Neural progenitor cell (in vitro differentiated cells): Measurements from ENCODE around the gene GPR162. TPM values are rescaled to one million over a fixed set of nuclear protein-coding genes. Genes with fewer than 3 reads are reported as not detected.

Source experiments
- DNase-seq: peaks from one replicate; pipeline ENCODE4 v3.0.0-alpha.2; 2016; ENCODE audit warnings: low spot score
- H2AFZ ChIP-seq: fragments of 200-600 bp; sonication (generic); replicated peaks from 2 replicates; pipeline ENCODE4 v1.6.1; 2016; ENCODE audit warnings: antibody characterized with exemption
- H3F3A ChIP-seq: fragments of 200-600 bp; sonication (generic); 2 replicates; pipeline ENCODE4 v1.6.1; 2016; ENCODE audit warnings: antibody characterized with exemption, low read depth
- H3K27ac ChIP-seq: fragments of 200-600 bp; sonication (generic); 2 replicates; pipeline ENCODE4 v1.5.1; 2016; ENCODE audit warnings: mild to moderate bottlenecking
- H3K27me3 ChIP-seq: fragments of 200-600 bp; sonication (generic); 2 replicates; pipeline ENCODE4 v1.6.1; 2016; ENCODE audit warnings: mild to moderate bottlenecking, moderate library complexity
- H3K36me3 ChIP-seq: fragments of 200-600 bp; sonication (generic); 2 replicates; pipeline ENCODE4 v1.5.1; 2016
- H3K4me1 ChIP-seq: fragments of 200-600 bp; sonication (generic); 2 replicates; pipeline ENCODE4 v1.6.1; 2016; ENCODE audit warnings: mixed run types
- H3K4me2 ChIP-seq: fragments of 200-600 bp; sonication (generic); 2 replicates; pipeline ENCODE4 v1.6.1; 2016
- H3K4me3 ChIP-seq: fragments of 200-600 bp; sonication (generic); 2 replicates; pipeline ENCODE4 v1.5.1; 2016
- H3K79me2 ChIP-seq: fragments of 200-600 bp; sonication (generic); 2 replicates; pipeline ENCODE4 v1.6.1; 2016; ENCODE audit warnings: low read depth
- H3K9ac ChIP-seq: fragments of 200-600 bp; sonication (generic); 2 replicates; pipeline ENCODE4 v1.6.1; 2016
- H3K9me3 ChIP-seq: fragments of 200-600 bp; sonication (generic); 2 replicates; pipeline ENCODE4 v1.5.1; 2016; ENCODE audit warnings: low read depth
- H4K20me1 ChIP-seq: fragments of 200-600 bp; sonication (generic); 2 replicates; pipeline ENCODE4 v1.6.1; 2016; ENCODE audit warnings: low read depth
- H3K27ac Mint-ChIP-seq: 3 replicates; pipeline ENCODE4 v1.8.0; 2021; ENCODE audit warnings: mixed read lengths
- H3K27me3 Mint-ChIP-seq: 2 replicates; pipeline ENCODE4 v1.8.0; 2022; ENCODE audit warnings: low read depth, mild to moderate bottlenecking, inconsistent platforms, moderate library complexity, mixed read lengths; ENCODE audit not compliant: insufficient read depth
- H3K36me3 Mint-ChIP-seq: 3 replicates; pipeline ENCODE4 v1.8.0; 2021; ENCODE audit warnings: mixed read lengths
- H3K4me1 Mint-ChIP-seq: 3 replicates; pipeline ENCODE4 v1.8.0; 2021; ENCODE audit warnings: mixed read lengths
- H3K4me3 Mint-ChIP-seq: 3 replicates; pipeline ENCODE4 v1.8.0; 2021; ENCODE audit warnings: mild to moderate bottlenecking, moderate library complexity, mixed read lengths
- H3K9me3 Mint-ChIP-seq: 3 replicates; pipeline ENCODE4 v1.8.0; 2020; ENCODE audit warnings: mixed read lengths
- EZH2 ChIP-seq: fragments of 200-600 bp; sonication (generic); IDR thresholded peaks from 2 replicates; pipeline ENCODE4 v1.6.1; 2017; ENCODE audit warnings: antibody characterized with exemption, mild to moderate bottlenecking, moderate library complexity
- EZH2phosphoT487 ChIP-seq: fragments of 200-600 bp; sonication (generic); IDR thresholded peaks from 2 replicates; pipeline ENCODE4 v1.6.1; 2017; ENCODE audit warnings: antibody characterized with exemption
- total RNA-seq: library from RNA; depleted of rRNA; stranded (reverse); fragments of >200 nt; gene quantifications from 2 replicates; pipeline ENCODE4 v1.2.3, GENCODE V29; 2015; ENCODE audit warnings: low replicate concordance
- TF ChIP-seq, protein P1 (sequence below): fragments of 200-600 bp; sonication (generic); IDR thresholded peaks from 2 replicates; pipeline ENCODE4 v1.5.1; 2017; ENCODE audit warnings: antibody characterized with exemption, mild to moderate bottlenecking

The GPR162 gene
- total RNA-seq, 1 donor from 2014 or later: 10.0 TPM

DNA sequence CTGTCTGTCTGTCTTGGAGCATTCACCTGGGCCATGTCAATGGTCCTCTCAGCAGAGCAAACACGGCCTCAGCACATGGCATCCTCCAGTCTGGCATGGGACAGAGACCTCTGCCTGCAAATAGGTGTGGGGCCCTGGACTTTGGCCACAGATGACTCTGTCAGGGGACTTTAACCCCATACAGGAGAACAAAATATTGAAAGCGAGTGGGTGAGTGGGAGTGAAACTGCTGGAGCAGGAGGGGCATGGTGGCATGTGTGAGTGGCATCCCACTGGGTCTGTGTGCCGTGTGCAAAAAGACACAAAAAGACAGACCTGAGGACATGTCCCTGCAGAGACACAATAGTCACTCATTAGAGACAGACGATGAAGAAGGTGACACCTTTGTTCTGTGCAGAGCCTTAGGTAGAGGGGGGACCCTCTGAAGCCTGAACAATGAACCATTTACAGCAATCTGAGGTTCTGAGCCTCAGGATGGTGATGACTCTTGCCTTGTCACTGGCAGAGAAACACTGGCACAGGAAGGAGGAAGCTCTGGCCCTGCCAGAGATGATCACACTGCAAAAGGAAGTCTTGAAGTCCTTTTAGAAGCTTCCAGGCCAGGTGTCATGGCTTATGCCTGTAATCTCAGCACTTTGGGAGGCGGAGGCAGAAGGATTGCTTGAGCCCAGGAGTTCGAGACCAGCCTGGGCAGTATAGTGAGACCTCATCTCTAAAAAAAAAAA lies 41.8 kb upstream of the GPR162 start:
- H3K27me3 Mint-ChIP-seq: peaks cover 19% of the 10 kb centered on the region
- H3K9ac ChIP-seq: no peak overlapping the region
- H3K27ac Mint-ChIP-seq: peak overlapping the region; percentile 98

DNA sequence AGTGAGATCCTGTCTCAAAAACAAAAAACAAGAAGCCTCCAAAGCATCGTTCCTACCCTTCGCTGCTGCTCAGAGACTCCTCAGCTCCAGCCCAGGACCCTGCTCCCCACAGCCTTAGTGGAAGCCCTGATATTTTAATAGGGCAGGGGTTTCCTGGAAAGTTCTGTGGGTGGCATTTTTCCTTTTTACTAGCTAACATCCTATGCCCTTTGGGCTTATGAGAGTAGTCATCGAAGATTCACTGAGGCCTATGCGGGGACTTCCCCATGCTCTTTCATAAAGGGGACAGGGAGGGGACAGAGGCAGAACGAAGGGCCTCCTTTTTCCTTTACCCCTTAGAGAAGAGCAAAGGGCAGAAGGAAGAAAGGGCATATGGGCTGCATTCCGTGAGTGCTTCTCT lies 41.0 kb upstream of the GPR162 start:
- Histone ChIP-seq H4K20me1 (no peaks in the 10 kb centered on the region), H3K4me3 (no peak overlapping the region), H2AFZ (no peak overlapping the region), H3K79me2 (no peaks in the 10 kb centered on the region), H3K9ac (no peak overlapping the region), H3K36me3 (no peaks in the 10 kb centered on the region), H3K9me3 (no peaks in the 10 kb centered on the region), H3F3A (peaks cover 30% of the 10 kb centered on the region), H3K4me2 (no peak overlapping the region), H3K4me1 (peaks cover 40% of the 10 kb centered on the region), H3K27ac (no peak overlapping the region), H3K27me3 (no peaks in the 10 kb centered on the region)
- Mint-ChIP-seq H3K4me1 (peaks cover 38% of the 10 kb centered on the region), H3K36me3 (peaks cover 13% of the 10 kb centered on the region), H3K9me3 (no peaks in the 10 kb centered on the region), H3K27ac (peak overlapping the region; percentile 57), H3K27me3 (peaks cover 14% of the 10 kb centered on the region), H3K4me3 (no peak overlapping the region)
- TF ChIP-seq EZH2phosphoT487: no peak
- TF ChIP-seq, protein P1, sequence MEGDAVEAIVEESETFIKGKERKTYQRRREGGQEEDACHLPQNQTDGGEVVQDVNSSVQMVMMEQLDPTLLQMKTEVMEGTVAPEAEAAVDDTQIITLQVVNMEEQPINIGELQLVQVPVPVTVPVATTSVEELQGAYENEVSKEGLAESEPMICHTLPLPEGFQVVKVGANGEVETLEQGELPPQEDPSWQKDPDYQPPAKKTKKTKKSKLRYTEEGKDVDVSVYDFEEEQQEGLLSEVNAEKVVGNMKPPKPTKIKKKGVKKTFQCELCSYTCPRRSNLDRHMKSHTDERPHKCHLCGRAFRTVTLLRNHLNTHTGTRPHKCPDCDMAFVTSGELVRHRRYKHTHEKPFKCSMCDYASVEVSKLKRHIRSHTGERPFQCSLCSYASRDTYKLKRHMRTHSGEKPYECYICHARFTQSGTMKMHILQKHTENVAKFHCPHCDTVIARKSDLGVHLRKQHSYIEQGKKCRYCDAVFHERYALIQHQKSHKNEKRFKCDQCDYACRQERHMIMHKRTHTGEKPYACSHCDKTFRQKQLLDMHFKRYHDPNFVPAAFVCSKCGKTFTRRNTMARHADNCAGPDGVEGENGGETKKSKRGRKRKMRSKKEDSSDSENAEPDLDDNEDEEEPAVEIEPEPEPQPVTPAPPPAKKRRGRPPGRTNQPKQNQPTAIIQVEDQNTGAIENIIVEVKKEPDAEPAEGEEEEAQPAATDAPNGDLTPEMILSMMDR: no peak
- TF ChIP-seq EZH2: no peak
- no peak for DNase-seq

More for the DNA sequence above, 41.8 kb upstream of the GPR162 start:
- no peaks in the 10 kb centered on the region for H3K9me3 ChIP-seq
- peaks cover 40% of the 10 kb centered on the region for H3K4me1 ChIP-seq
- no peaks in the 10 kb centered on the region for H3K9me3 Mint-ChIP-seq
- peaks cover 39% of the 10 kb centered on the region for H3K4me1 Mint-ChIP-seq
- H3K36me3 ChIP-seq: no peaks in the 10 kb centered on the region
- peaks cover 18% of the 10 kb centered on the region for H3K36me3 Mint-ChIP-seq
- H3K4me3 Mint-ChIP-seq: no peak overlapping the region
- peaks cover 30% of the 10 kb centered on the region for H3F3A ChIP-seq
- H3K79me2 ChIP-seq: no peaks in the 10 kb centered on the region
- no peak overlapping the region for H2AFZ ChIP-seq
- DNase-seq: no peak
- H4K20me1 ChIP-seq: no peaks in the 10 kb centered on the region
- no peaks in the 10 kb centered on the region for H3K27me3 ChIP-seq
- peak overlapping the region; percentile 80 for H3K4me2 ChIP-seq
- no peak overlapping the region for H3K4me3 ChIP-seq
- TF ChIP-seq, protein P1: no peak
- no peak for TF ChIP-seq EZH2phosphoT487
- TF ChIP-seq EZH2: no peak
- H3K27ac ChIP-seq: peak overlapping the region; percentile 24

DNA sequence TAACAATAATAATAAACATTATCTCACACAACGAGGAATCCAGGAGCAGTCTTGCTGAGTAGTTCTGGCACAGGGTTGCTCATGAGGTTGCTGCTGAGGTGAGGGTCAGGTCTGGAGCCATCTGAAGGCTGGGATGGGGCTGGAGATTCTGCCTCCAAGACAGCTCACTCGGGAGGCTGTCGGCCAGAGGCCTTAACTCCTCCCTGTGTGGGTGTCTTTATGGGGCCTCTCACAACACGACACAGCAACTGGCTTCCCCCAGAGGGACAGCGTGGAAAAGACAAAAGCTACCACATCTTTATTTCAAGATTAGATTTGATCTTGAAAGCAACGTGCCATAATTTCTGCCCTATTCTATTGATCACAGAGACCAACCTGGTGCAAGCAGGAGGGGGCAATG lies 39.5 kb upstream of the GPR162 start:
- H3K9me3 Mint-ChIP-seq: no peaks in the 10 kb centered on the region
- peak overlapping the region; percentile 13 for H3K27ac Mint-ChIP-seq
- H3K4me1 ChIP-seq: peaks cover 50% of the 10 kb centered on the region
- no peak overlapping the region for H3K4me2 ChIP-seq
- no peak overlapping the region for H3K4me3 Mint-ChIP-seq
- no peaks in the 10 kb centered on the region for H3K36me3 ChIP-seq
- H3K9me3 ChIP-seq: no peaks in the 10 kb centered on the region
- no peak overlapping the region for H3K4me3 ChIP-seq
- no peak overlapping the region for H2AFZ ChIP-seq
- no peaks in the 10 kb centered on the region for H3K27me3 ChIP-seq
- H3K36me3 Mint-ChIP-seq: peaks cover 5% of the 10 kb centered on the region
- no peak overlapping the region for H3K27ac ChIP-seq
- H4K20me1 ChIP-seq: no peaks in the 10 kb centered on the region
- peaks cover 48% of the 10 kb centered on the region for H3K4me1 Mint-ChIP-seq
- H3K9ac ChIP-seq: no peak overlapping the region
- peaks cover 40% of the 10 kb centered on the region for H3F3A ChIP-seq
- DNase-seq: no peak
- no peaks in the 10 kb centered on the region for H3K79me2 ChIP-seq
- peaks cover 10% of the 10 kb centered on the region for H3K27me3 Mint-ChIP-seq
- TF ChIP-seq EZH2phosphoT487: no peak

DNA sequence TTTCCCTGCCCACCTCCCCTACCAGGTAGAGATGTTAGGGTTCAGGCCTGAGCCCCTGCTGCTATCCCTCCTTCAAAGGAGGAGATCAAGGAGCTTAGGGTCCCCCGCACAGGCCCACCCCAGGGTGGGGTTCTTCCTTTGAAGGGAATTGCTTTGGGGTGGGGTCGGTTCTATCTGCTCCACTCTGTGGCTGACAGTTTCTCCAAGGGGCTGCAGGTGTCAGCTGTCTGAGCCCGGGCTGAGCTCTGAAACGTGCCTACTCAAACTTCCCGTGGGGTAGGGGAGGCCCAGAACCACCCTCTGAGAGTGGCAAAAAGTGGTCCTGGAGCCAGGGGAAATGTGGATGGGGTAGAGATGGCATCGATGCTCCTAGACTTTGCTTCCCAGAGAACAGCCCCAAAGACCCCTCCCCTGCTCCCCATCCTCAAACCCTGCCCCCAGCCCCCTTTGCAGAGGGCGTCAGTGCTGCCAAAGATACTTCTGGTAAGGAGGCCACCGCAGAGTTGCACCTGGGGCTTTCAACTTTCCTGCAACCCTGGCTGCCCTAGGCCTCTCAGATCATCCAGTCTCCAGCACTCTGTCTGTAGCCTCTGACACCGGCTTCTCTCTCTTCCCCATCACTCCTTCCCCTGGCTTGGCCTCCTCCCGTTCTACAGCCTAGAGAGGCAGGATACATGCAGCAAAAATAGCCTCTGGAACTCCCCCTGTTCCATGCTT lies 38.6 kb upstream of the GPR162 start:
- no peaks in the 10 kb centered on the region for H3K36me3 Mint-ChIP-seq
- H3K4me3 Mint-ChIP-seq: no peak overlapping the region

More for the DNA sequence above, 38.6 kb upstream of the GPR162 start:
- Histone ChIP-seq H3K4me3 (no peak overlapping the region), H3K9ac (no peak overlapping the region), H3K27me3 (no peaks in the 10 kb centered on the region), H3F3A (peaks cover 36% of the 10 kb centered on the region), H3K9me3 (no peaks in the 10 kb centered on the region), H3K27ac (no peak overlapping the region), H3K36me3 (no peaks in the 10 kb centered on the region), H4K20me1 (no peaks in the 10 kb centered on the region), H2AFZ (no peak overlapping the region), H3K4me1 (peaks cover 47% of the 10 kb centered on the region), H3K79me2 (no peaks in the 10 kb centered on the region), H3K4me2 (no peak overlapping the region)
- DNase-seq: no peak
- H3K4me1 Mint-ChIP-seq: peaks cover 44% of the 10 kb centered on the region
- no peaks in the 10 kb centered on the region for H3K9me3 Mint-ChIP-seq
- H3K27me3 Mint-ChIP-seq: peaks cover 8% of the 10 kb centered on the region
- H3K27ac Mint-ChIP-seq: peak overlapping the region; percentile 19
- TF ChIP-seq EZH2phosphoT487 (no peak), EZH2 (no peak)
